Measurements from ENCODE around the gene VAV3.
"Not testable (repeated sequence)": the region's sequence is repeated elsewhere in the genome, so short reads cannot be mapped to it uniquely, and the experiment has no call there.

Gene VAV3

GRCh38 chr1:107786203-107786845, 178.7 kb downstream of the VAV3 start:
- FAIRE-seq = no peak

GRCh38 chr1:107785496-107786202, 179.3 kb downstream of the VAV3 start:
- no peak for FAIRE-seq

GRCh38 chr1:107782217-107782845, 182.6 kb downstream of the VAV3 start:
- FAIRE-seq = peak; percentile 47

GRCh38 chr1:107781245-107781644, 183.7 kb downstream of the VAV3 start:
- no peak for FAIRE-seq

GRCh38 chr1:107777664-107778047, 187.3 kb downstream of the VAV3 start:
- no peak for FAIRE-seq

- FAIRE-seq = no peak
These were observed 187.9 kb downstream of the VAV3 start for GRCh38 chr1:107776900-107777663.

- no peak for FAIRE-seq
These were observed 193.6 kb downstream of the VAV3 start for GRCh38 chr1:107771377-107771776.

- no peak for FAIRE-seq
These were observed 197.8 kb downstream of the VAV3 start for GRCh38 chr1:107767156-107767582.

GRCh38 chr1:107766533-107766932, 198.4 kb downstream of the VAV3 start:
- FAIRE-seq = no peak

GRCh38 chr1:107762751-107763390, 202.1 kb downstream of the VAV3 start:
- FAIRE-seq = no peak

- no peak for FAIRE-seq
These were observed 204.9 kb downstream of the VAV3 start for GRCh38 chr1:107760065-107760464.

GRCh38 chr1:107750364-107750959, 214.5 kb downstream of the VAV3 start:
- no peak for FAIRE-seq

- peak; percentile 45 for FAIRE-seq
These were observed 216.4 kb downstream of the VAV3 start for GRCh38 chr1:107748531-107748930.

- no peak for FAIRE-seq
These were observed 223.7 kb downstream of the VAV3 start for GRCh38 chr1:107741242-107741641.

- FAIRE-seq = no peak
These were observed 224.4 kb downstream of the VAV3 start for GRCh38 chr1:107740579-107740978.

- FAIRE-seq = no peak
These were observed 225.3 kb downstream of the VAV3 start for GRCh38 chr1:107739651-107740050.

GRCh38 chr1:107739201-107739600, 225.8 kb downstream of the VAV3 start:
- FAIRE-seq = no peak

- FAIRE-seq = not testable (repeated sequence)
These were observed 231.6 kb downstream of the VAV3 start for GRCh38 chr1:107733401-107733800.

- FAIRE-seq = no peak
These were observed 237.1 kb downstream of the VAV3 start for GRCh38 chr1:107727866-107728265.

GRCh38 chr1:107726860-107727259, 238.1 kb downstream of the VAV3 start:
- FAIRE-seq = no peak

GRCh38 chr1:107724648-107725047, 240.3 kb downstream of the VAV3 start:
- no peak for FAIRE-seq

GRCh38 chr1:107720210-107720609, 244.8 kb downstream of the VAV3 start:
- not testable (repeated sequence) for FAIRE-seq
